VCaP (cell line): ENCODE data around the gene SCYGR2.

Experiments
- H3K27ac ChIP-seq: fragments of 450-650 bp; 2 replicates; pipeline ENCODE4 v1.5.1; 2017
- CTCF ChIP-seq: fragments of 450-650 bp; conservative IDR thresholded peaks from 2 replicates; pipeline ENCODE4 v1.5.1; 2017; ENCODE audit warnings: mild to moderate bottlenecking, moderate library complexity

The SCYGR2 gene

GRCh38 chr2:227612546-227613271, 14.0 kb downstream of the SCYGR2 start:
- TF ChIP-seq CTCF, result no peak
- no peak overlapping the region for H3K27ac ChIP-seq

- no peak overlapping the region for H3K27ac ChIP-seq
- TF ChIP-seq CTCF, result no peak
Measured at GRCh38 chr2:227613272-227613660, 14.6 kb downstream of the SCYGR2 start.

- no peak overlapping the region for H3K27ac ChIP-seq
- TF ChIP-seq CTCF, result no peak
Measured at GRCh38 chr2:227614246-227614645, 15.6 kb downstream of the SCYGR2 start.

GRCh38 chr2:227614740-227615139, 16.0 kb downstream of the SCYGR2 start, which contains the start of gene SCYGR3:
Gene SCYGR3 (minus strand): TSS chr2:227614840. CDS start chr2:227614840, 0 bp downstream.
- no peak within 1 kb of the TSS for H3K27ac ChIP-seq
- TF ChIP-seq CTCF, result no peak

- no peak overlapping the region for H3K27ac ChIP-seq
- TF ChIP-seq CTCF, result no peak
Measured at GRCh38 chr2:227615181-227615580, 16.5 kb downstream of the SCYGR2 start.

GRCh38 chr2:227615906-227616305, 17.2 kb downstream of the SCYGR2 start:
- no peak for TF ChIP-seq CTCF
- H3K27ac ChIP-seq, result no peak overlapping the region

- H3K27ac ChIP-seq, result no peak overlapping the region
- no peak for TF ChIP-seq CTCF
Measured at GRCh38 chr2:227616631-227617030, 17.9 kb downstream of the SCYGR2 start.
